Thymus (tissue), 11 donors: ENCODE measurements around the gene SLC6A5. TPM values are rescaled to one million over a fixed set of nuclear protein-coding genes. Genes with fewer than 3 reads are reported as not detected.

Source experiments
- DNase-seq, 9 donors: peaks; one replicate each; pipeline ENCODE4 v3.0.0-alpha.2; 2013; ENCODE audit warnings: low spot score in 9 of 9, low read depth in 6 of 9, missing footprints in 1 of 9
- H3K27ac ChIP-seq, 2 donors: one replicate each; pipeline ENCODE4 v1.5.1; 2013; ENCODE audit warnings: control low read depth in 1 of 2, low read depth in 1 of 2, low read length in 1 of 2, mild to moderate bottlenecking in 1 of 2, moderate library complexity in 1 of 2
- H3K27me3 ChIP-seq, 2 donors: one replicate each; pipeline ENCODE4 v1.5.1; 2013; ENCODE audit warnings: low read length in 1 of 2; ENCODE audit not compliant: control insufficient read depth in 2 of 2, insufficient read depth in 1 of 2
- H3K36me3 ChIP-seq, 2 donors: one replicate each; pipeline ENCODE4 v1.5.1; 2013; ENCODE audit warnings: low read length in 1 of 2, mild to moderate bottlenecking in 1 of 2, moderate library complexity in 1 of 2; ENCODE audit not compliant: control insufficient read depth in 2 of 2, insufficient read depth in 2 of 2
- H3K4me1 ChIP-seq, 2 donors: one replicate each; pipeline ENCODE4 v1.5.1; 2013; ENCODE audit warnings: low read length in 2 of 2; ENCODE audit not compliant: control insufficient read depth in 2 of 2, insufficient read depth in 2 of 2
- H3K4me3 ChIP-seq, 2 donors: one replicate each; pipeline ENCODE4 v1.5.1; 2013; ENCODE audit warnings: low read length in 2 of 2, control low read depth in 1 of 2, mild to moderate bottlenecking in 1 of 2
- H3K9me3 ChIP-seq, 2 donors: one replicate each; pipeline ENCODE4 v1.5.1; 2013; ENCODE audit warnings: low read length in 1 of 2, mild to moderate bottlenecking in 1 of 2; ENCODE audit not compliant: control insufficient read depth in 2 of 2, insufficient read depth in 1 of 2
- WGBS: extraction: QIAGEN DNeasy Blood & Tissue Kit; methylation state at CpG from one replicate; pipeline ENCODE4 v1.1.7; 2013; 5-methylcytosine and 5-hydroxymethylcytosine counted together
- polyA plus RNA-seq: library from polyadenylated mRNA; stranded (reverse); fragments of 200-250 nt; gene quantifications from one replicate; pipeline ENCODE4 v1.2.3, GENCODE V29; 2013
- total RNA-seq: library from RNA; stranded (reverse); fragments of 120-200 nt; gene quantifications from one replicate; pipeline ENCODE4 v1.2.4, GENCODE V29; 2013
- donor health status: healthy.

Gene SLC6A5
- total and polyA plus RNA-seq, 2 donors = 0.05 TPM

DNA sequence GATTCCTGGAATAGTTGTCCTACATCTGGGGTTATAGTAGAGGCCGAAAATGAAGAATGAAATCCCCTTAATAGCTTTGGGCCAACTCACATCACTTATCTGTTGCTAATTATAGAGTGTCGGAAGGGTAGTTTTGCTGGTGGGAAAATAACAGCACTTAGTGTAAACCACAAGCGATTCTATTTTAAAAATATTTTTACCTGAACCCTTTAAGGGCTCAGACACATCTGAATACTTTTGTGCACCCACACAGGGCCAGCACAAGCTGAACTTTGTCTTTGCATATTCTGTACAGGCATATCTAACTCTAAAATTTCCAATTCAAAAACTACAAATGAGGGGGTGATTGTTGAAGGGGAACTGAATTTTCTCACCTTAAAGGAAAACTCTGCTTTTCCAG lies 27.6 kb downstream of the SLC6A5 start:
- H3K9me3 ChIP-seq = no peaks in the 10 kb centered on the region
- H3K4me3 ChIP-seq = no peak overlapping the region
- no peaks in the 10 kb centered on the region for H3K27me3 ChIP-seq
- H3K4me1 ChIP-seq = no peaks in the 10 kb centered on the region
- no peak overlapping the region for H3K27ac ChIP-seq
- 86% methylated on average over 3 of the region's 3 CpGs for WGBS
- H3K36me3 ChIP-seq = no peaks in the 10 kb centered on the region
- DNase-seq = no peak

DNA sequence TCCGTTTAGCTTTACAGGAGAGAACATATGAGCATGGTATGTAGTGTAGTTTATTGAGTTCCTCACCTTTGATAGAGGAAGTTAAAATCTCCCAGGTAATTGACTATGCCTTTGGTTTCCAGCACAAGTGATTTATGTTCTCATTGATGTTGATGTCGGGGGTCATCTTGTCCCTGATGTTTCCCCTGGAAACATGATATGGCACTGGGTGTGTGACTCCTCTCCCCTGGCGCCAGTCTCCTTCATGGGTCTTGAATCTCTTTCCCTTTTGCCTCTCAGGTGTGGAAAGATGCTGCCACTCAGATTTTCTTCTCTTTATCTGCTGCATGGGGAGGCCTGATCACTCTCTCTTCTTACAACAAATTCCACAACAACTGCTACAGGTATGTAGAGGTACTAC lies 28.3 kb downstream of the SLC6A5 start:
- Histone ChIP-seq H3K9me3 (no peaks in the 10 kb centered on the region), H3K4me1 (no peaks in the 10 kb centered on the region), H3K36me3 (no peaks in the 10 kb centered on the region), H3K4me3 (no peak overlapping the region), H3K27me3 (no peaks in the 10 kb centered on the region), H3K27ac (no peak overlapping the region)
- WGBS = 74% methylated on average over 3 of the region's 3 CpGs
- no peak for DNase-seq

DNA sequence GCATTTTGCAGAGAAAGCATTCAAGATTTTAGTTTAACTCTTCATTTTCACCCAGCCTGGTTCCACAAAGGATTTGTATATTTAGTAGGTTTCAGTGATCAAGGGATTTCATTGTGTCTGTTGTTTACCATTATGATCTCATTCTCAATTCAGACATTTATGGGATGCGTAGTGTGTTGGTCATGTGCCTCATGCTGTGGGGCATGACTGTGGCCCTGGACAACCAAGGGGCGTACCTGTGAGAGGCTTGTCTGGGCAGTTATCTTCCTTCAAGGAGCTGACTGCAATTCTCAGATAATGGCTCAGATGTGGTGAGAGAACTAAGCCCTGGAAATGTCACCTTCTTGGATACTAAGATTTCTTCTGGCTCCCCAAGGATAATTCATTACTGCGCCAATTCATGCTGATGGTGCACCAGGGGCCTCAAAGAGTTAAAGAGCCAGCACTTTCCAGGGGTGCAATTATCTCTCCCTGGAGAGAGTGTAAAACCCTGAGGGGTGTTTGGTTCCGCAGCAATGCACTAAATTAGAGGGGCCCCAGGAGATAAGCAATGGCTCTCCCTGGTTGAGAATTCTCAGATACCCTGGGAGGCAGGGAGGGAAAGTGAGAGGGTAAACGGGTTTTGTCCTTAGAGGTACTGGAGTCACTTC lies 32.2 kb downstream of the SLC6A5 start:
- H3K4me3 ChIP-seq = no peak overlapping the region
- 79% methylated on average over 5 of the region's 5 CpGs for WGBS
- H3K27ac ChIP-seq = no peak overlapping the region
- no peaks in the 10 kb centered on the region for H3K4me1 ChIP-seq
- DNase-seq = no peak
- no peaks in the 10 kb centered on the region for H3K9me3 ChIP-seq
- no peaks in the 10 kb centered on the region for H3K27me3 ChIP-seq
- H3K36me3 ChIP-seq = no peaks in the 10 kb centered on the region

GRCh38 chr11:20632169-20632532 lies 32.7 kb downstream of the SLC6A5 start:
- no peaks in the 10 kb centered on the region for H3K27me3 ChIP-seq
- H3K27ac ChIP-seq = no peak overlapping the region
- H3K4me1 ChIP-seq = no peaks in the 10 kb centered on the region
- H3K9me3 ChIP-seq = no peaks in the 10 kb centered on the region
- H3K36me3 ChIP-seq = no peaks in the 10 kb centered on the region
- whole genome bisulfite sequencing = 50% methylated on average over 1 of the region's 1 CpG
- no peak for DNase-seq
- H3K4me3 ChIP-seq = no peak overlapping the region

DNA sequence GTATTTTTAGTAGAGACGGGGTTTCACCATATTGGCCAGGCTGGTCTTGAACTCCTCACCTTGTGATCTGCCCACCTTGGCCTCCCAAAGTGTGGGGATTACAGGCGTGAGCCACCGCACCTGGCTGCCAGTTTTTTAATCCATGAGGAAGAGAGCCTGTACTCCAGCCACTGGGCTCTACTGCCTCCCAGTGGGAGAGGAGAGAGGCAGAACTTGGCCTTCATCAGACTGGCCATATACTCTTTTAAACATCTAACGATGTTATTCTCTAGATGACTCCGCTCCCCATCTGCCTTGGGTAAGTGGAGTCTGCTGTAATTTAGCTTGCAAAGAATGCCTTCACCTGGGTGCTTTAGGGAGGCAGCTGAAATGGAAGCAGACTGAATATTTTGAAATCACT lies 34.6 kb downstream of the SLC6A5 start:
- no peak for DNase-seq
- no peak overlapping the region for H3K4me3 ChIP-seq
- H3K36me3 ChIP-seq = no peaks in the 10 kb centered on the region
- no peak overlapping the region for H3K27ac ChIP-seq
- H3K4me1 ChIP-seq = no peaks in the 10 kb centered on the region
- no peaks in the 10 kb centered on the region for H3K9me3 ChIP-seq
- H3K27me3 ChIP-seq = no peaks in the 10 kb centered on the region
- WGBS = 93% methylated on average over 5 of the region's 5 CpGs

- no peak overlapping the region for H3K27ac ChIP-seq
- H3K36me3 ChIP-seq = no peaks in the 10 kb centered on the region
- no peaks in the 10 kb centered on the region for H3K9me3 ChIP-seq
- no peaks in the 10 kb centered on the region for H3K4me1 ChIP-seq
- H3K4me3 ChIP-seq = no peak overlapping the region
- 83% methylated on average over 7 of the region's 7 CpGs for WGBS
- no peak for DNase-seq
- H3K27me3 ChIP-seq = no peaks in the 10 kb centered on the region
Observed at GRCh38 chr11:20634781-20635180, 35.4 kb downstream of the SLC6A5 start.

- no peaks in the 10 kb centered on the region for H3K9me3 ChIP-seq
- no peaks in the 10 kb centered on the region for H3K27me3 ChIP-seq
- 69% methylated on average over 7 of the region's 7 CpGs for WGBS
- H3K4me1 ChIP-seq = no peaks in the 10 kb centered on the region
- H3K27ac ChIP-seq = no peak overlapping the region
- H3K4me3 ChIP-seq = no peak overlapping the region
- DNase-seq = no peak
- no peaks in the 10 kb centered on the region for H3K36me3 ChIP-seq
Observed at GRCh38 chr11:20638074-20638473, 38.7 kb downstream of the SLC6A5 start.

DNA sequence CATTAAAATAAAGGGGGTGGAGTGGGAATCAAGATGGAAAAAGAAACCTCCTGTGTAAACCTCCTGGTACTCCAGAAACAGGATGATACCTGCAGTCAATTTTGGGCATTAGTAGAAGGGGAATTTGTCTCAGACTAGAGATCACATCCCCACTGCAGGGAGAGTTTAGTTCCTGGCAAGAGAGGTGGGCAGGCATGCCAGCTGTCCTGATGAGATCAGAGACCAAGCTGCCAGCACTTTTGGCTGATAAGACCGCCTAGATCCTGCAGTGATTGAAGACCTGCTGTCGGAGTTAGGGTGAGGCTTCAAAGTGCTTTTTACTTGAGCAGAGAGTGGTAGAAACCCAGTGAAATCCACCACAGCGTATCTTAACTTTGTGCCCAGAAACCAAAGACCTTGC lies 40.3 kb downstream of the SLC6A5 start:
- Histone ChIP-seq H3K27ac (no peak overlapping the region), H3K27me3 (no peaks in the 10 kb centered on the region), H3K4me3 (no peak overlapping the region), H3K9me3 (no peaks in the 10 kb centered on the region), H3K4me1 (no peaks in the 10 kb centered on the region), H3K36me3 (no peaks in the 10 kb centered on the region)
- DNase-seq = no peak
- 58% methylated on average over 3 of the region's 3 CpGs for WGBS

DNA sequence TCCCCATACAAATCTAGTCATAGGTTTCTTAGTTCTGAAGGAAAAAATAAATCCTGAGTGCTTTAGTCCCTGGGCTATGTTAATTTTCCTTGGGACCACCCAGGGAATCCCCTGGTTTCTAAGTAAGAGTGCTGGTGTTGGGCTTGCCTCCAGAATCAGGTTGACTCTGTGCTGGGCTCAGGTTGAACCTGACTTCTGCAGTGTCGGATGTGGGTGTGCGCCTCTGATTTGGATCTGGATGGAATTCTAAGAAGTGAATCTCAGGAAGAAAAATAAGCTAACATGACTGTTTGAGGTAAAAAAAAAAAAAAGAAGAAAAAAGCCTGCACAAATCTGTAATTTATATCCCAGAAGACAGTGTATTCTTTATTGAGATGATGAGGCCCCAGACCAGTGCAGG lies 41.0 kb downstream of the SLC6A5 start:
- no peak for DNase-seq
- whole genome bisulfite sequencing = 96% methylated on average over 2 of the region's 2 CpGs
- H3K27ac ChIP-seq = no peak overlapping the region
- H3K36me3 ChIP-seq = no peaks in the 10 kb centered on the region
- H3K9me3 ChIP-seq = no peaks in the 10 kb centered on the region
- no peaks in the 10 kb centered on the region for H3K27me3 ChIP-seq
- no peaks in the 10 kb centered on the region for H3K4me1 ChIP-seq
- H3K4me3 ChIP-seq = no peak overlapping the region

DNA sequence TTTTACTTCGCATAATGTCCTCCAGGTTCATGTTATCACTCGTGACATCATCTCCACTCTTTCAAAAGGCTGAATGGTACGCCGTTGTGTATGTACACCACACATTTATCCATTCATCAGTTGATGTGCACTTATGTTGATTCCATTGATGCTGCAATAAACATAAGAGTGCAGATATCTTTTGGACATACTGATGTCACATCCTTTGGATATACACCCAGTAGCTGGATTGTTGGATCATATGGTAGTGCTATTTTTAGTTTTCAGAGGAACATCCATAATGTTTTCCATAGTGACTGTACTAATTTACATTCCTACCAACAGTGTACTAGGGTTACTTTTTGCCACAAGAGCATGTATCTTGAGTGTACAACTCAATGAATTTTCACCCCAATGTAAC lies 45.0 kb downstream of the SLC6A5 start:
- Histone ChIP-seq H3K27me3 (no peaks in the 10 kb centered on the region), H3K27ac (no peak overlapping the region), H3K4me1 (no peaks in the 10 kb centered on the region), H3K9me3 (no peaks in the 10 kb centered on the region), H3K4me3 (no peak overlapping the region), H3K36me3 (no peaks in the 10 kb centered on the region)
- 93% methylated on average over 4 of the region's 4 CpGs for WGBS
- DNase-seq = no peak
